Left lung (tissue), 10 donors: ENCODE data around the gene PEX11G. TPM values are rescaled to one million over a fixed set of nuclear protein-coding genes. Genes with fewer than 3 reads are reported as not detected.
A peak's percentile ranks its signal among the peaks of the same experiment; 100 is the strongest.

Experiments
- ATAC-seq: fragments of 200-7000 bp; cut with Tn5 transposase; one replicate; pipeline ENCODE4 v1.9.1; 2020; ENCODE audit warnings: moderate library complexity
- DNase-seq, 4 donors: peaks; one replicate each; pipeline ENCODE4 v3.0.0-alpha.2; 2013 to 2020
- H3K27ac ChIP-seq, 2 donors: fragments of 200-600 bp; sonication (generic) in 1 of 2; one replicate each; pipeline versions ENCODE4 v1.5.0 to v1.8.0; 2020 to 2021
- H3K27me3 ChIP-seq, 2 donors: fragments of 200-600 bp; sonication (generic) in 1 of 2; one replicate each; pipeline versions ENCODE4 v1.5.0 to v1.8.0; 2020 to 2021
- H3K36me3 ChIP-seq, 2 donors: fragments of 200-600 bp; sonication (generic) in 1 of 2; one replicate each; pipeline versions ENCODE4 v1.5.0 to v1.8.0; 2020 to 2021
- H3K4me1 ChIP-seq, 2 donors: fragments of 200-600 bp; one replicate each; pipeline ENCODE4 v1.8.0; 2021
- H3K4me3 ChIP-seq, 2 donors: fragments of 200-600 bp; sonication (generic) in 1 of 2; one replicate each; pipeline versions ENCODE4 v1.5.0 to v1.8.0; 2020 to 2021; ENCODE audit warnings: mild to moderate bottlenecking in 1 of 2
- H3K9me3 ChIP-seq, 2 donors: fragments of 200-600 bp; sonication (generic) in 1 of 2; one replicate each; pipeline versions ENCODE4 v1.5.0 to v1.8.0; 2020 to 2021
- CTCF ChIP-seq, 2 donors: fragments of 200-600 bp; sonication (generic) in 1 of 2; IDR thresholded peaks; one replicate each; pipeline versions ENCODE4 v1.5.0 to v1.8.0; 2021; ENCODE audit warnings: antibody characterized with exemption in 2 of 2
- intact Hi-C, 2 donors: fragments of 100-400 bp; cut with DNase I; formaldehyde crosslinking; loops; one replicate each; pipeline versions ENCODE4 v1.11.2 to v1.14.2; 2022
- polyA plus RNA-seq, 6 donors: library from polyadenylated mRNA; unstranded; fragments of 120-200 nt; gene quantifications; one replicate each; pipeline ENCODE4 v1.2.1, GENCODE V29; 2013; ENCODE audit not compliant: insufficient read length in 6 of 6
- total RNA-seq, 2 donors: library from RNA; stranded (reverse); fragmentation: NEBNext Ultra II Directional; extraction: Animal tissue kit (Norgen Biotek cat#: 25700); gene quantifications; one replicate each; pipeline ENCODE4 v1.2.1, GENCODE V29; 2021
- donor health status: DM: no; HTN: yes; CAD: no.
- donor health status: DM: no; HTN: no; CAD: no.

PEX11G gene
- total and polyA plus RNA-seq, 8 donors: 2.9 to 5.4 (median 4.0) TPM

- peak overlapping the region; percentile 58 to 62 for H3K4me3 ChIP-seq
Observed at GRCh38 chr19:7516333-7516732, 27.5 kb upstream of the PEX11G start.

GRCh38 chr19:7515645-7516151, 26.9 kb upstream of the PEX11G start, which contains the start of gene ZNF358:
Gene ZNF358 (plus strand): TSS chr19:7516103. CDS start chr19:7519243, 3,140 bp downstream.
- no peaks in the 10 kb centered on the region for H3K9me3 ChIP-seq
- no peak for TF ChIP-seq CTCF (IDR thresholded peaks at IDR 0.05)
- H3K27ac ChIP-seq: peak within 1 kb of the TSS; percentile 80 to 85
- peak within 1 kb of the TSS; percentile 58 to 62 for H3K4me3 ChIP-seq
- H3K4me1 ChIP-seq: peaks cover 0 to 22% of the 10 kb centered on the region in 2 donors
- H3K27me3 ChIP-seq: peaks cover 0 to 46% of the 10 kb centered on the region in 2 donors
- ATAC-seq (peak; percentile 93), DNase-seq (peak; percentile 66 to 90 (median 76))
- H3K36me3 ChIP-seq: peaks cover 0 to 16% of the 10 kb centered on the region in 2 donors
- intact Hi-C loops: no loop called here

More at GRCh38 chr19:7516333-7516732, 27.5 kb upstream of the PEX11G start:
- Histone ChIP-seq H3K27ac (peak overlapping the region; percentile 77 to 80), H3K36me3 (peaks cover 0 to 18% of the 10 kb centered on the region in 2 donors), H3K4me1 (peaks cover 0 to 22% of the 10 kb centered on the region in 2 donors), H3K27me3 (peaks cover 0 to 46% of the 10 kb centered on the region in 2 donors), H3K9me3 (no peaks in the 10 kb centered on the region)
- no peak for TF ChIP-seq CTCF (IDR thresholded peaks at IDR 0.05)
- intact Hi-C loops: no loop called here
- DNase-seq: no peak
- no peak for ATAC-seq

- H3K27ac ChIP-seq: peak overlapping the region; percentile 76 to 85
- H3K36me3 ChIP-seq: peaks cover 0 to 11% of the 10 kb centered on the region in 2 donors
- DNase-seq: peak in 1 of 4 donors; percentile 53
- peaks cover 0 to 22% of the 10 kb centered on the region in 2 donors for H3K4me1 ChIP-seq
- peaks cover 0 to 46% of the 10 kb centered on the region in 2 donors for H3K27me3 ChIP-seq
- no peaks in the 10 kb centered on the region for H3K9me3 ChIP-seq
- H3K4me3 ChIP-seq: peak overlapping the region; percentile 29 to 36
- TF ChIP-seq CTCF (IDR thresholded peaks at IDR 0.05): no peak
- intact Hi-C loops: no loop called here
- ATAC-seq: peak; percentile 5
Observed at GRCh38 chr19:7515110-7515644, 26.3 kb upstream of the PEX11G start.

- H3K4me3 ChIP-seq: no peak overlapping the region
- ATAC-seq (no peak), DNase-seq (no peak)
- H3K36me3 ChIP-seq: no peaks in the 10 kb centered on the region
- H3K9me3 ChIP-seq: no peaks in the 10 kb centered on the region
- peak overlapping the region in 1 of 2 donors; percentile 76 for H3K27ac ChIP-seq
- no peak for TF ChIP-seq CTCF (IDR thresholded peaks at IDR 0.05)
- H3K27me3 ChIP-seq: peaks cover 0 to 46% of the 10 kb centered on the region in 2 donors
- intact Hi-C loops: no loop called here
- peaks cover 0 to 22% of the 10 kb centered on the region in 2 donors for H3K4me1 ChIP-seq
Observed at GRCh38 chr19:7513809-7514642, 25.2 kb upstream of the PEX11G start.

- no peaks in the 10 kb centered on the region for H3K36me3 ChIP-seq
- peaks cover 0 to 32% of the 10 kb centered on the region in 2 donors for H3K4me1 ChIP-seq
- TF ChIP-seq CTCF (IDR thresholded peaks at IDR 0.05): no peak
- H3K9me3 ChIP-seq: no peaks in the 10 kb centered on the region
- peak in 1 of 4 donors; percentile 24 for DNase-seq
- ATAC-seq: no peak
- H3K4me3 ChIP-seq: no peak overlapping the region
- peaks cover 0 to 40% of the 10 kb centered on the region in 2 donors for H3K27me3 ChIP-seq
- intact Hi-C loops: no loop called here
- no peak overlapping the region for H3K27ac ChIP-seq
Observed at GRCh38 chr19:7512400-7512851, 23.6 kb upstream of the PEX11G start.
